SIG-M5 treated with dmso at 0.1 percent for 504 hours (cell line): Measurements from ENCODE around the gene MKI67.
"Not testable (repeated sequence)": the region's sequence is repeated elsewhere in the genome, so short reads cannot be mapped to it uniquely, and the experiment has no call there.

ENCODE experiments used
- DNase-seq: peaks from one replicate; lab custom pipeline; 2025; ENCODE audit not compliant: unreplicated experiment; lab: John Stamatoyannopoulos, UW

The MKI67 gene

DNA sequence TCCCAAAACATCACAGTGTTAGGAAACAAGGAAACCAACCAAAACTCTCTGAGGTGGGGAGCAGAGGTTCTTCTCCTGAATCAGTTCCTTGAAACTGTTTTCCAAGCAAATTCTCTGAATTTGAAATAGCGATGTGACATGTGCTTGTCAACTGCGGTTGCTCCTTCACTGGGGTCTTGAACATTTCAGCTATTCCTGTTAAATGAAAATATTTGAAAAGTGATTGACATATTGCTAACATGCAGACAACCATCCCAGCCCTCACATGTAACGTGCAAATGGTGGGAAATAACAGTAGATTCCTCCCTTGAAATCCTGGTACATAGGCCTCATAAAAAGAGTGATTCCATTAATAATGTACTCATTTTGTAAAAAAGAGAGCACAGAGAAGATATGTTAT lies 15.9 kb downstream of the MKI67 start:
- no peak for DNase-seq

DNA sequence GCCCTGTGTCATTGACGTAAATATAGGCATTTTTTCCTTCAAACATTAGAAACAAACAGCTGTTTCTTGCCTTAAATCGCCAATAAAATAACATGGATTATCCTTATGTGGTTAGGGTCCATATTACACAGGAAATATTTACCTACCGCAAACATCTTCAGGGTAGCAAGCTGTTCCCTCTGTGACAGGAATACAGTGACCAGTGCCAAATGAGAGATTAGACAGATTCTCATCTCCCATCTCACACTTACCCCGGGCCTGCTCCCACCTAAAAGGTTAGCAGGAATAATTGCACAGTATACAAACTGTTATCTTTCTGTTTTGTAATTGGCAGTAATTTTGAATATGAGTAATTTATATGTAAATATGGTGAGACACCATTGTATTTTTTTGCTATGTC lies 16.5 kb downstream of the MKI67 start:
- no peak for DNase-seq

DNA sequence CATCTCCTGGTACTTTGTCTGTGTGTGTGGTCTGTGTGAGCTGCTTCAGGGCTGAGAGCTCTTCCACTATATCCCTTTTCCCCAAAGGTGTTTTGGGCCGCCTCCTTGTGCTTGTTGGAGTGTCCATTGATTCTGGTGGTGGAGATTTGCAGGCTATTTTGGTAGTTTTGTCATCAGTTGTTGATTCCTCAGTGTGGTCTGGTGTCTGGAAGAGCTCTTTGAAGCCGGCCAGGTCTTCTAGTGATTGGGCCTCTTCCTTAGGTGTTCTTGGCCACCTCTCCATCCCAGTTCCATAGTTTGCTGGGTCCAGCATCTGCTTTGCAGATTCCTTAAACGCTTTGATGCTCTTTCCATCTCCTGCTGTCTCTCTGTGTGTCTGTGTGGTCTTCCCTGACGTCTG lies 20.8 kb downstream of the MKI67 start:
- no peak for DNase-seq

DNA sequence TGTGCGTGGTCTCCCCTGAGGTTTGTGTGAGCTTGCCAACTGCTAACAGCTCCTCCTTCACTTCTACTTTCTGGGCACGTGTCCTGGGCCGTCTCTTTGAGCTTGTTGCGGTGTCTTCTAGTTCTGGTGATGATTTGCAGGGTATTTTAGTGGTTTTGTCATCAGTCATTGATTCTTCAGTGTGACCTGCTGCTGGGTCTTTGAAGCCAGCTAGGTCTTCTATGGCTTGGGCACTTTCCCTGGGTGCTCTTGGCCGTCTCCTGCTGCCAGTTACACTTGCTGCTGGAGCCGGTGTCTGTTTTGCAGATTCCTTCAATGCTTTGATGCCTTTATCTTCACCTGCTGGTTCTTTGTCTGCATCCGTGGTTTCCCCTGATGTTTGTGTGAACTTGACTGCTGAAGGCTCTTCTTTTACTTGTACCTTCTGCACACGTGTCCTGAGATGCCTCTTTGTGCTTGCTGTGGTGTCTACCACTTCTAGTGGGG lies 23.0 kb downstream of the MKI67 start:
- no peak for DNase-seq

DNA sequence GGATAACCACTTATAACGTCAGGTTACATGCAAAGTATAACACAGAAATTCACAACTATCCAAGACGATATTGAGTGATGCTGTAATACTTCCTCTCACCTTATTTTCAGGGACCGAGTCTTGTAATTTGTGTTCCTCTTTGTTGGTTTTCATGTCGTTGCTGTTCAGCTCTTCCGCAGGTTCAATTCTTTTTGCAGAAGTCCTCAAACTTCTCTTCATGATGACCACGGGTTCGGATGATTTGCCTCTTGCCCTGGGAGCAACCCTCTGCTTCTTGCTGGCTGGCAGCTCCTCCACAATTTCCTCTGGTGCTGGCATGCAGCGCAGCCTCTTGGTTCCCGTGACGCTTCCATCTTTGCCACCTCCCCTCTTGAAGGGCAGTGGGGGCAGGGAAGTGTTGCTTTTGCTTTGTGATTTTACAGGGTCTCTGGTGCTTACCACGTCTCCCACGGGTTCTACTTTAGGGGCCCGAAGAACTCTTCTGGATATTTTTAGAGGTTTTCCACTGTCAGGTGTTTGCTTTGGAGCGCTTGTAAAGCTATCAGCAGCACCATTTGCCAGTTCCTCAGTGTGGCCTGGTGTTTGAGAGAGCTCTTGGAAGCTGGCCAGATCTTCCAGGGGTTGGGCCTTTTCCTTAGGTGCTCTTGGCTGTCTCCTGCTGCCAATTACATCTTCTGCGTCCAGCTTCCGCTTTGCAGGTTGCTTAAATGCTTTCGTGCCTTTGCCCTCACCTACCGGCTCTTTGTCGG lies 23.6 kb downstream of the MKI67 start:
- DNase-seq = no peak

DNA sequence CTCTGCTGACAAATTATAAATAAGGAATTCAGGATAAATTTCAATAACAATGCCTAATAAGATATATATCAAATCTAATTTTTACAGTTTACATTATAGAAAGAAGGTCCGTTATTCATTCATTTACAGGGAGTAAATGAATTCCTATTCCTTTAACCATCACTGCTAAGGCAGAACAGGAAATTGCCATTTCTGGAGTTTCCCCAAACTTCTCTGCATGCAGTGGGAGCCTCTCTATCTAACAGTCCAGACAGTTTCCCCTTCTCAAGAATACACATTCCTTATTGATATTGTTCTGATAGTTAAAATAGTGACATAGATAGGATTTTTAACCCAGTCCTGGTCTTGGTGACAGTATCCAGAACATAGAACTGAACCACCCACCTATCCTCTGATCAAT lies 24.3 kb downstream of the MKI67 start:
- DNase-seq = no peak

DNA sequence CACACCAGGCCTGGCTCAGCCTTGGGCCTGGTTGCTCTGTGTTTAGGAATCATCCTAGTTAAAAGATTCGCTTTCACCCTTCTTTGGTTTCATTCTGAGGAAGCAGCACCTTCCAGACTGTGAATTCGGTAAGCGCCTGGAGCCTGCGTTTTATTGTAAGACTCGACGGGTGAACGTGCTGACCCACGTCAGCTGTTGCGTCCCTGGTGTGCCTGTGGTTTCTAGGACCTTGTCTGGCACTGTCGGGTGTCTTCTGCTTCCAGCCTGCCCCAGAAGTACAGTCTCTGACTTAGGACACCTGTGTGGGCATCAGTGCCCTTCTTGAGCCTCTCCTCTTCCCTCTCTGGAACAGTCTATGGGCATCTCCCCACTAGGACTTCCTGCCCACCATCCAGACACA lies 26.3 kb downstream of the MKI67 start:
- no peak for DNase-seq

DNA sequence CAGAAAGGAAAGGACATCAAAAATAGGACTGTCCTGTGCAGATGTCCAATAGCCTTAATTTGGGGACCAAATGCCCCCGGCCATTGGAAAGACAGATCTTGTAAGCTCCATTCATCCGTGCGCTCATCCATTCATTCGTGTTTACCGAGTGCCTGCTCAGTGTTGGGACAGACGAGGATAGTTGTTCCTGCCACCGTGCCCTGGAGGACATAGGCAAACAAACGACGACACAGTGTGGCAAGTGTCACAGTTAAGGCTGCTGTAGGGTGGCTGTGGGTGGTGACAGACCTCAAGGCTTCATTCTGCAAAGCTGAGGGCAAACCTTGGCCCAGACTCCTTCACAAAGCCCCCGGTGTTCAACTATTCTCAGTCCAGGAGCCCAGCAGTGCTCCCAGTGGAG lies 27.6 kb downstream of the MKI67 start:
- DNase-seq = no peak

DNA sequence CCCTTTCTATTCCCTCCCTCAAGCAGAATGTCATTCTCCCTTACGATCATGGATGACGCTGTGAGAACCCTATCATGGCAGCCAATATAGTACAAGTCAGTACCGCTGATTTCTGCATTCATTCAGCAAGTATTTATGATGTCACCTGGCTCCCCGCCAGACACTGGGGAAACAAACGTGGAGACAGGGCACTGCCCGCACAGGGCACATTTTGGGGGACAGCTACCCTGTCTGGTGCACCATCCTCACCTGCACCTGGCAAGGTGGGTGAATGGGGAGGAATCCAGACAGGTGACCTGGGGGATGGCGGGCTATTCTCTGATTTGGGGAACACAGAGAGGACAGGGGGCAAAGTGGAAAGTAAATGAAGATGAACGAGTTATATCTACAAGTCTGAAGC lies 28.4 kb downstream of the MKI67 start:
- DNase-seq = no peak

DNA sequence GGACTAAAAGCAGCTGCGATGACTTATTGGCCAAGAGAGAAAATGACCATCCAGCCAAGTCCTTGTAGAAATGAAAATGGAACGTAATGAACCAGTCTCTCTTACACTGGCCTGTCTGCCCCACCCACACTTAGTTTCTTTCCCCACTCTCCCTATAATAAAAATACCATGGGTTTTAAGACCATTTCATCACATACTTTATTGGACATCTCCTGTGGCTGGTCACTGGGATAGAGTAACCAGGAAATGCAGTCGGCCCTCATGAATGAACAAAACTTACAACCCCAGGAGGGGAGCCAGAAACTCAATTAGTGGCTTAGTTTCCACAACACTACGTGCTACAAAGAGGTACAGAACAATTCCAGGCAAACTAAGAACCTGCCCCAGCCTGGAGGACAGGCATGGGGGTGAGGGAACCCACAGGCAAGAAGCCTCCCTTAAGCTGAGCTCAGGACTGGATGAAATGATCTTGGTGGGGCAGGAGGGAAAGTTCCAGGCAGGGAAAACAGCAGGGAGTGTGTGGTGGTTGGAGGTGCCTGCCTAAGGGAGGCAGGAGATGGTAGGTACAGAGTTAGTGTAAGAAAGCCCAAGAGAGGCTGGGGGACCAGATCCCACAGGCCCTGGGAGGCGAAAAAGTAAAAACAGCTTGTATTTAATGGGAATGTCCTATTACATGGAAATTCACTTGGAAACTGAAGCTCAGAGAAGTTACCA lies 29.6 kb downstream of the MKI67 start:
- no peak for DNase-seq

DNA sequence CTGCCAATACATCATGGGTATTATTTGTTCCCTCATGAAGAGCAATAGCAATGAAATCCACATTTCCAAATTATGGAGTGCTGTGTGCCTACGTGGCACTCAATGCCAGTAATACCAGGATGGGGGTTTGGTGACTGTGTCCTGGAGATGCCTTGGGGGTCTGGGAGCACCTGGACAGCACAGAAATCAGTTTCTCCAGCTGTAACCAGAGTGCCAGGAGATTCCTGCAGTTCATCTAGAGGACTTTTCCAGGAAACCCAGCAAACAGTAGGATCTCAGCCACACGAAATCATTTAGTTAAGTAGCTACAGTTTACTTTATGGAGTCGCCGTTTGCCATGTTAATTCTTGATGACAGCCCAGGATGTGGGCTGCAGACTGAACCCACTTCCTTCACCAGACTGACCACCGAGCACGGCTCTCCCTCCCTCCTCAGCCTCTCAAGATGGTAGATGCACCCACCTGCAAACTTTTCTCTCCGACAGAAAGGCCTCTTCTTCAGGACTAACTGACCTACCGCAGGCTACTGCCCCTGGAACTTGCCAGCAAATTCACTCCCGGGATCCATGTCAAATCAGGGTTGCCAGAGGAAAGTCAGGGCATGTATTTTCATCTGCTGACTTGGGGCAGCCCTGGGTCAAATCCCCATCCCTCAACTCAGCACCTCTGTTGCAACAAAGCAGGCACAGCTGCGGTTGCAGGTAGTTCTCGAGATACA lies 30.3 kb downstream of the MKI67 start:
- DNase-seq = no peak

DNA sequence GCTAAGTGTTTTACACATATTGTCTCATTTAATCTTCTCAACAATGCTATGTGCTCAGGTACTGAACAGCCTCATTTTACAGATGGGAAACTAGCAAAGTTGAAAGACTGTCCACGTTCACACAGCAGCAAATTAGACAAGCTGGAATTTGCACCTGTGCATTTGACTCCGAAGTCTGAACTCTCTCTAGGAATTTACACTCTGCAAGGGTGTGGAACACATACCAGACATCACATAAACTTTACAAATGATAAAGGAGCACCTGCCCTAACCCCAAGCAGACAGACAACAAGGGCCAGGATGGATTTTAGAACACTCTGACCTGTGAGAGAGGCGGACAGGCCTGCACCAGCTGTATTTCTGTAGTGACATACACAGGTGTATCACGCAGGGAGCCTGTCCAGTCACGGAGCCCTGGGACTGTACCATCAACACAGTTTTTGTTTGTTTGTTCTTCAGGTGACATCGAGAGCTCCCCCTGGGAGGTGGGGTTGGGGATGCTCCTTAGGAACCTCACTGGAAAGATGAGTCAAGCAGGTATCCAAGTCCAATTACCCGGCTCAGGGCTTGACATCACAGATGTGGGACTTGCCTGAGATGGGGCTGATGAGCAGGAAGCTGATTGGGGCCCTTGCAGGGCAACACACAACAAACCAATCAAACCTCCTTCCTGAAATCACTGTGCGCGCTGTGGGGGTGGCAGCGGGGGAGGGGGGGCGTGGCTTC lies 31.0 kb downstream of the MKI67 start:
- no peak for DNase-seq

DNA sequence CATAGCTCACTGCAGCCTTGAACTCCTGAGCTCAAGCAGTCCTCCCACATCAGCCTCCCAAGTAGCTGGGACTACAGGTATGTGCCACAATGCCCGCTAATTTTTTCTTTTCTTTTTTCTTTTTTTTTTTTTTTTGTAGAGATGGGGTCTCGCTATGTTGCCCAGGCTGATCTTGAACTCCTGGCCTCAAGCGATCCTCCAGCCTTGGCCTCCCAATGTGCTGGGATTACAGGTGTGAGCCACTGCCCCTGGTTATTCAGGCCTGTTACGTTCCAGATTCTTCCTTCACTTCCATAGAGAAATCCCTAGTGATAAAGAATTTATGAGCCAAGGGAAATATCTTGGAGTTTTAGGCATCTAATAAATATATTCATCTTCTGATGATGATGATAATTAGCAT lies 31.6 kb downstream of the MKI67 start:
- not testable (repeated sequence) for DNase-seq

DNA sequence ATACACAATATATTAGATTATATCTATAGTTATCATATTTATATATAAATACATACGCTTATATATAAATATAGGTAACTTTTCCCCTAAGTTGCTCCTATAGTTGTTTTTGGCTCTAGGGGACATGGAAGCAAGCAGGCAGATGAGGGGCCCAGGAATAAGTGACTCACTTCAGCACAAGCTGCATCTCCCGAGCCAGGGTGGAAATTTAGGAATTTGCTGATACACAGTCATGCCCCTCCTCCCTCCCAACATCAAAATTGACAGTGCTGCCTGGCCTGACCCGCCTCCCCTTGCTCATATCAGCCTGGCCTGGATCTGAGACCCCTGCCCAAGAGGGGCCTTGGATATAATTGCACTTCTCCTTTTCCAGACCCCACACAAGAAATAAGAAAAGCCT lies 33.8 kb downstream of the MKI67 start:
- no peak for DNase-seq

DNA sequence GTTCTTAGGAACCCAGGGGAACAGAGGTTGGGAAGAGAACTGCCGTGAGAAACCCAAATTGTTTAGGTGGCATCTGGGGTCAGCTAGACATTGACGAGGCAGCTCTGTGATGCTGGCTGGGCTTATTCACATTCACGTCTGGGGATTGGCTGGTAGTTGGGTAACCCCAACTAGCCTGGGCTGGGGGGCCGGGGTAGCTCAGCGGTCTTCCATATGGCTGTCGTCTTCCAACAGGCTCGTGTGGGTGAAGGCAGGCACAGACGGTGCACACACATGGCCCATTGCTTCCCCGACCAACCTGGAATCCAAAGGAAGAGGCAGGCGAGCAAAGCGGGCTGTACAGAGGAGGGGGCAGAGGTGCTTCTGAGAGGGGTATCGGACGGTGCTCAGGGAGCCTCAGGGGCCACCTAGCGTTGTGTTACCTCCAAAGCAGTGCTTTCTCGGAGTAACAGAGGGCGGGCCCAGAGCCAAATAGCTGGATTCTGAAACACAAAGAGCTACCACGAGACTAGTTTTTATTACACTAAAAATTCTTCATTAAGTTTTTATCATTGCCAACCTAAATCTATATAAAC lies 34.5 kb downstream of the MKI67 start:
- no peak for DNase-seq

DNA sequence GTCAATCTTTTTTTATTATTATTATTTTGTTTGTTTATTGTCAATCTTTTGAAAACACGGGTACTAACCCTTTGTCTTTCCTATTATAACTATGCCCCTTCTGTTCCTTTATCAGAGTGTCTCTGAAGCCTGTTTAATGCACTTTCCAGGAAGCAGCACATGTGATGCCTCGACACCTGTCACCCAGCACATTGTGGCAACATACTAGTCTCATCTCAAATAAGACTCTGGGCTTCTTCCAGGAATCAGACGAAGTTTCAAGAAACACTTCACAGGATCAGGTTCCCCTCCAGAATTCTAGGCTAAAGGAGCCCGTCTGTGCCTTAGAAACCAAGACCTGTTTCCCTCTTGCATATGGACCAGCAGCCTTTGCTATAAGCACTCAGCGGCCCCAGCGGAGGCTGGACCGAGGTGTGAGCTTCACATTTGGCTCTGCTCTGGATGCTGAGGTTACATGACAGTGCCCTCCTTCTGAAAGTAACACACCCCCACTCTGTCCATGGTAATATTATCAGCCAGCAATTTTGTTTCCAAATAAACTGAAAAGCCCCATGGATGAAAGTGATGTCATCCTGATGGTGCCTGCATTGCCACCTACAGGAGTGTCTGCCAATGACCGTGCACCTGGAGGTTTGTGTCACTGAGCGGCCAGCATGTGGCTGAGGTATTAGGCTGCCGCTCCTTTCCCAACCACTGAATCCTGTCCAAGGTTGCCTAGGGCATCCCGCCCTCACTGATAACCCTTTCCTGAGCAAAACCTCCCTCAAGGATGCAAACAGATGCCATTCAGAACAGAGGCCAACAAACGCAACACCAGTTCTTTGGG lies 38.1 kb downstream of the MKI67 start:
- DNase-seq = no peak

DNA sequence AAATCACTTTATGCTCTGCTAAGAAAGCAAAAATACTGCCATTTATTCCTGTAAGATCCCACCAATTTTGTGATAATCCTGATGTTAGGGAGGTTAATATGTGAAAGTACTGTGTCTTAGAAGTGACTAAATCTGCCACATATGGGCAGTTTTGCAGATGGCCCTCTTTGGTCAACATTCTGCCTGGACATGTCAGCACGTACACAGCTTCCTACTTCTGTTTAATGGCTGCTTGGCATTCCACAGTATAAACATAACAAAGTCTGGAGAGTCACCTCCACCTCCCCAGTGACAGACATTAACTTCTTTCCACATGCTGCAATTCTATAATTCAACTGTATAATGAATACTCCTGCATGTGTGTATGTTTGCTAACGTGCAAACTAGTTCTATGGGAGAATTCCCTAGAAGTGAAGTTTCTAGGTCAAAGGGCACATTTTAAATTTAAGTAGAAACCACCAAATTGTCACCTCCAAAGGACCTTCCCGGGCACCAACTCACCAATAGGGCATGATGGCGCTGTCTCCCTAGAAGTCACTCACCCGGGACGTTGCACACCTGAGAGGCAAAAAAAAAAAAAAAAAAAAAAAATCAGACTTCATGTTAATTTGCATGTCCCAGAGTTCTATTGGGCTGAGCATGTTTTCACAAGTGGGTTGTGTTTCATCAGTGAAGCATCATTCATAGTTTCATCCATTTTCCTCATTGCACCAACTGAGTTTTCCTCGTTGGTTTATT lies 38.9 kb downstream of the MKI67 start:
- no peak for DNase-seq

DNA sequence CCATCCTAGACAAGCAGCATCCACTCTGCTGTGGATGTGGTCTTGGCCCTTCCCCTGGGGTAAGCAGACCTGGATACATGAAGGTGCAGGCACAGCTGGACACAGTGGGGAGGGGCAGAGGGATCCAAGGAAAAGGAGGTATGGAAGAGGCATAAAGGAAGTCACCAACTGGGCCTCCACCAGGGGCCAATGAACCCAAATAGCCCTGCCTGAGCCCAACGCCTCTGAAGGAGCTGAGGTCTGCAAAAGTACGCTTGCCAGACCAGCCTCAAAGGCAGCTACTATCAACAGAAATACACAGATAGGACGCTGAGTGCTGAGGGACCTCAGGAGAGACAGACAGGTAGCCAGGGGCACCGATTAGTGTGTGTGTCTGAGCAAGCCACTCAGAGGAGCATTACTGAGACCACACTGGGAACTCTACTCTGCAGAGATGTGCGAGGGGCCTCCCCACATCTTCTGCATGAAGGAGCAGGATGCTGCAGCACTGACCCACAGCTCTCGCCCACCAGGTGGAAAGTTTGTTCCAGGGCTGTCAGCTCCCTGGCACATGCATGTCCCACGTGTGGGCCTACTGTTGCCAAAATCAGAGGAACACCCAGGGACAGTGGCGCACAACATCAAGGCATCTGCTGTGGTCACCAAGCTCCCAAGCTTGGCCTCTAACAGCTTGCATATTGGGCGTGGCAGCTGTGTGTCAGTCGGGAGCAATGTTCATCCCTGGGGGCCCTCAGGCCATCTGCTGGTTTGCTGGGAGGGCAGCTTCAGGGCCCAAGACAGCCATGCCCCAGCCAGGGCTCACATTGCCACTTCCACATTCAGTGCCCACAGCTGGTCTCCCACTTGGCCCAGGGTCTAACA lies 40.0 kb downstream of the MKI67 start:
- no peak for DNase-seq

DNA sequence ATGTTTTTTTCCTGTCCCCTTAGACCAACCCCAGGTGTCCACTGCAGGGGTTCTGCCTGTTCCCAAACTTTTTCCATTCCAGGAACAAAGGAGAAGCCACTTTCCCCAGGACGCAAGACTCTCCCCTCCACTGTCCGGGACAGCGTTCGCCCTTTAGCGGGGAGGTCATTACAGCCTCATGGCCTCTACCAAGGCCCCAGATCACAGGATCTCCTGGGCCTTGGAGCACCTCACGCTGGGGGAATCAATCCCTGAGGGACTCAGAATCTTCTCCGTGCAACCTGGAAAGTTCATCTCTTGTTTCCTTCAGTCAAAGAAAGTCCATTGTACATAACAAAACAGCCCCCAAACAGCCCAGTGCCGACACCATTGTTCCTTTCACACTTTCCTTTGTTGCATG lies 41.2 kb downstream of the MKI67 start:
- no peak for DNase-seq
